ENCODE measurements around the gene NOG. TPM values are rescaled to one million over a fixed set of nuclear protein-coding genes. Genes with fewer than 3 reads are reported as not detected.

Gene NOG
- total RNA-seq, 1 donor from 2014 or later, result 1.1 TPM

DNA sequence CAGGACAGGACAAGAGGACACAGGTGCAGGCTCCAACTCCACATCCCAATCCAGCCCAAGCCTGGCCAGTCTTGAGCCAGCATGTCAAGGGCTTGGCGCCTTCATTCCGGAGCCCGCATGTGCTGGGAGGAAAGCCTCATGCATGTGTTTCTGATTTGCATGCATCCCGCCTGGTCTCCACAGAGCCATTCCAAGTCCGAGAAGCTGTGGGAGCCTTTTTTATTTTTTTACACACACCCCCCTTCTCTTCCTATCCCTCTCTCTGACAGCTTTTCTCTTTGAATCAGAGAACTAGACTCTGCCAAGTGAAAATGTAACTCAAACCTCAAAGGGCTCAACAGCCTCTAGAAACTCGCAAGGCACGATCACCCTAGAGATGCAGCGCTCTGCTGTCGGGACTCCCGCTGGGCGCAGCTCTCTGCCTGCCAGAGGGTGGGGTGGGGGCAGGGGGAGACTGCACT is 45.1 kb downstream of the NOG start:
- no peak for DNase-seq (ENCODE audit: low read depth)

GRCh38 chr17:56639517-56639916 is 46.0 kb downstream of the NOG start:
- no peak for DNase-seq (ENCODE audit: low read depth)

DNA sequence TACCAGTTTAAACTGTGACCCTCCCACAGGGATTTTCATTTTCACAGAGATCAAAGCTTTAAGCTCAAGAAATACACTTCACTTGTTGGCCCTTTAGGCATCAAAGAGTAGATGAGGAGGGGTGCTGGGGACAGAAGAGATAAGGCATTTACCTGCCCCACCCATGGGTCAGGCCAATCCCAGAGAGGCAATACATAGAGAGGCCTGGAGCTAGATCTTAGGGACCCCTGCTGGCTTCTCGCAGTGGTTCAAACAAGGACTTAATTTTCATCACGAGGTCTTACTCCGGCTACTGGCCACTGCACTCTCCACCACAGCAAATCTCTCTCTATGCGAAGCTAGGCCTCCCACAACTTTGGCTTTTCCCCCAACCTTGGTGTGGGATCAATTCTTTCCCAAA is 46.6 kb downstream of the NOG start:
- no peak for DNase-seq (ENCODE audit: low read depth)

DNA sequence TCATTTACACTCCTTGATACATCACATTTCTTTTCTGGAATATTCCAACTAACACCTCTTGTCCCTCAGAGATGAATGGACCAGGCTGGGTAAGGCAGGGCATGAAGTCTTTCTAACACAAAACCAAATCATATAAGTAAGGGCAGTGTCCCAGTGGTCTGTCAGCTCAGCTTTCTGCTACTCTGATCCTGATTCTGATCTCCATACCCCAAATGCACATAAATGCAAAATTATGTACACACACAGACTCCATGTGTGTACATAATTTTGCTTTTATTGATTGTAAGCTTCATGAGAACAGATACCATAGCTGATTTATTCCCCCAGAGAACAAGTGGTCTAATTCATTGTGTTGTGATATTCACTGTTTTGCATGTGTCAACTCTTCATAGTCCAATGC is 47.9 kb downstream of the NOG start:
- DNase-seq (ENCODE audit: low read depth), result no peak

GRCh38 chr17:56641894-56642293 is 48.4 kb downstream of the NOG start:
- no peak for DNase-seq (ENCODE audit: low read depth)

GRCh38 chr17:56642424-56642823 is 48.9 kb downstream of the NOG start:
- DNase-seq (ENCODE audit: low read depth), result no peak

Other genes starting within 250 kb of the NOG start
- gene C17orf67, start 240.2 kb downstream of the NOG start, total RNA-seq, result 0.30 and 0.35 TPM in 2 replicates
- gene DGKE, start 240.5 kb downstream of the NOG start, total RNA-seq, result 5.4 and 6.4 TPM in 2 replicates